ENCODE data around the gene SP4.

Gene SP4

GRCh38 chr7:21480693-21481403 is 53.0 kb downstream of the SP4 start:
- ChIA-PET CTCF (interaction anchor here (0.6 kb wide), 1 partner anchor 110 kb away, joined by 5 read pairs; no protein-coding TSS in a partner anchor), POLR2A (no interaction called here)
- no peak for DNase-seq (ENCODE audit: extremely low spot score)
- no peak for TF ChIP-seq FOXA1 (IDR thresholded peaks at IDR 0.05)
- no peak for TF ChIP-seq LEF1 (IDR thresholded peaks at IDR 0.05; ENCODE audit: borderline replicate concordance)
- TF ChIP-seq NFRKB (IDR thresholded peaks at IDR 0.05), result no peak
- TF ChIP-seq CTBP1 (IDR thresholded peaks at IDR 0.05; ENCODE audit: borderline replicate concordance), result no peak
- no peak for TF ChIP-seq HDGF (IDR thresholded peaks at IDR 0.05; ENCODE audit: borderline replicate concordance)
- no peak for TF ChIP-seq ARNT (IDR thresholded peaks at IDR 0.05)
- no peak for TF ChIP-seq BHLHE40 (IDR thresholded peaks at IDR 0.05; ENCODE audit: borderline replicate concordance)

- ChIA-PET POLR2A (no interaction called here), CTCF (no interaction called here)
- no peak for DNase-seq (ENCODE audit: extremely low spot score)
- TF ChIP-seq FOXK2 (IDR thresholded peaks at IDR 0.05) (no peak), CTBP1 (IDR thresholded peaks at IDR 0.05; ENCODE audit: borderline replicate concordance) (no peak), HDGF (IDR thresholded peaks at IDR 0.05; ENCODE audit: borderline replicate concordance) (no peak), ZNF384 (IDR thresholded peaks at IDR 0.05) (no peak), LEF1 (IDR thresholded peaks at IDR 0.05; ENCODE audit: borderline replicate concordance) (no peak), ARNT (IDR thresholded peaks at IDR 0.05) (no peak), BHLHE40 (IDR thresholded peaks at IDR 0.05; ENCODE audit: borderline replicate concordance) (no peak), SUZ12 (IDR thresholded peaks at IDR 0.05) (no peak), PKNOX1 (IDR thresholded peaks at IDR 0.05) (no peak), FOXM1 (IDR thresholded peaks at IDR 0.05; ENCODE audit: borderline replicate concordance) (no peak), TARDBP (IDR thresholded peaks at IDR 0.05) (no peak), L3MBTL2 (conservative IDR thresholded peaks at IDR 0.05) (no peak), SP1 (IDR thresholded peaks at IDR 0.05) (no peak), NFRKB (IDR thresholded peaks at IDR 0.05) (no peak), ELF4 (IDR thresholded peaks at IDR 0.05) (no peak), FOXA1 (IDR thresholded peaks at IDR 0.05) (no peak)
Observed at GRCh38 chr7:21486511-21486910, 58.6 kb downstream of the SP4 start.

GRCh38 chr7:21495731-21496130 is 67.8 kb downstream of the SP4 start:
- CTCF ChIA-PET, result no interaction called here

GRCh38 chr7:21497072-21497471 is 69.2 kb downstream of the SP4 start:
- ChIA-PET POLR2A (no interaction called here), CTCF (interaction anchor here (0.7 kb wide), 1 partner anchor 32 kb away, joined by 4 read pairs; no protein-coding TSS in a partner anchor)
- TF ChIP-seq SUZ12 (IDR thresholded peaks at IDR 0.05), result no peak
- no peak for TF ChIP-seq NFRKB (IDR thresholded peaks at IDR 0.05)
- no peak for TF ChIP-seq BHLHE40 (IDR thresholded peaks at IDR 0.05; ENCODE audit: borderline replicate concordance)
- TF ChIP-seq L3MBTL2 (conservative IDR thresholded peaks at IDR 0.05), result no peak
- TF ChIP-seq TARDBP (IDR thresholded peaks at IDR 0.05), result no peak
- TF ChIP-seq CTBP1 (IDR thresholded peaks at IDR 0.05; ENCODE audit: borderline replicate concordance), result no peak
- no peak for TF ChIP-seq PKNOX1 (IDR thresholded peaks at IDR 0.05)
- TF ChIP-seq ELF4 (IDR thresholded peaks at IDR 0.05), result no peak
- no peak for TF ChIP-seq FOXA1 (IDR thresholded peaks at IDR 0.05)
- TF ChIP-seq FOXK2 (IDR thresholded peaks at IDR 0.05), result no peak
- no peak for TF ChIP-seq LEF1 (IDR thresholded peaks at IDR 0.05; ENCODE audit: borderline replicate concordance)
- no peak for TF ChIP-seq FOXM1 (IDR thresholded peaks at IDR 0.05; ENCODE audit: borderline replicate concordance)
- DNase-seq (ENCODE audit: extremely low spot score), result no peak

More at GRCh38 chr7:21495731-21496130, 67.8 kb downstream of the SP4 start:
- POLR2A ChIA-PET, result no interaction called here
- no peak for TF ChIP-seq L3MBTL2 (conservative IDR thresholded peaks at IDR 0.05)
- TF ChIP-seq BHLHE40 (IDR thresholded peaks at IDR 0.05; ENCODE audit: borderline replicate concordance), result no peak
- TF ChIP-seq ZNF384 (IDR thresholded peaks at IDR 0.05), result no peak
- no peak for TF ChIP-seq SUZ12 (IDR thresholded peaks at IDR 0.05)
- no peak for TF ChIP-seq FOXM1 (IDR thresholded peaks at IDR 0.05; ENCODE audit: borderline replicate concordance)
- no peak for TF ChIP-seq SP1 (IDR thresholded peaks at IDR 0.05)
- TF ChIP-seq ELF4 (IDR thresholded peaks at IDR 0.05), result no peak
- no peak for TF ChIP-seq ARNT (IDR thresholded peaks at IDR 0.05)
- TF ChIP-seq HDGF (IDR thresholded peaks at IDR 0.05; ENCODE audit: borderline replicate concordance), result no peak
- no peak for TF ChIP-seq TARDBP (IDR thresholded peaks at IDR 0.05)
- TF ChIP-seq FOXK2 (IDR thresholded peaks at IDR 0.05), result no peak
- no peak for TF ChIP-seq NFRKB (IDR thresholded peaks at IDR 0.05)
- TF ChIP-seq CTBP1 (IDR thresholded peaks at IDR 0.05; ENCODE audit: borderline replicate concordance), result no peak
- no peak for TF ChIP-seq FOXA1 (IDR thresholded peaks at IDR 0.05)
- TF ChIP-seq LEF1 (IDR thresholded peaks at IDR 0.05; ENCODE audit: borderline replicate concordance), result no peak
- TF ChIP-seq PKNOX1 (IDR thresholded peaks at IDR 0.05), result no peak
- no peak for DNase-seq (ENCODE audit: extremely low spot score)

- DNase-seq (ENCODE audit: extremely low spot score), result no peak
- TF ChIP-seq SUZ12 (IDR thresholded peaks at IDR 0.05) (no peak), SP1 (IDR thresholded peaks at IDR 0.05) (no peak), FOXM1 (IDR thresholded peaks at IDR 0.05; ENCODE audit: borderline replicate concordance) (no peak), L3MBTL2 (conservative IDR thresholded peaks at IDR 0.05) (no peak), LEF1 (IDR thresholded peaks at IDR 0.05; ENCODE audit: borderline replicate concordance) (no peak), BHLHE40 (IDR thresholded peaks at IDR 0.05; ENCODE audit: borderline replicate concordance) (no peak), ZNF384 (IDR thresholded peaks at IDR 0.05) (no peak), PKNOX1 (IDR thresholded peaks at IDR 0.05) (peak; percentile 79)
- ChIA-PET CTCF (no interaction called here), POLR2A (no interaction called here)
Observed at GRCh38 chr7:21500117-21500832, 72.4 kb downstream of the SP4 start.
